ENCODE results near the gene LPGAT1.

Gene LPGAT1

DNA sequence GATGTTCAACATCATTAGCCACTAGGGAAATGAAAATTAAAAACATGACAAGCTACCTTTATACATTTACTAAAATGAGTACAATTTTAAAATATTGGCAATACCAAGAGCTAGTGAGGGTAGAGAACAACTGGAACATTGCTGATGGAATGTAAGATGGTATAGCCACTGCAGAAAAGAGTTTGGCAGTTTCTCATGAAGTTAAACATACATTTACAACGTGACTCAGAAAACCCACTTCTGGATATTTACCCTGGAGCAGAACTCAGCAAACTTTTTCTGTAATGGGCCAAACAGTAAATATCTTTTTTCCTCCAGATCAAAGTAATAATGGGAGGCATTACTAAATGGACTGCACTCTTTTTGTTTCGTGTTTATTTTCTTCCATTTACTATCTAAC, 22.1 kb downstream of the LPGAT1 start:
- H3K4me3 ChIP-seq (ENCODE audit: low read depth, low read length), result no peak overlapping the region
- no peaks in the 10 kb centered on the region for H3K27me3 ChIP-seq (replicated peaks)
- in situ Hi-C loops (cut with HindIII; ENCODE audit: low pct_ligation_motif_present, low sequenced_read_pairs), result no loop called here
- DNase-seq, result no peak
- H3K36me3 ChIP-seq (replicated peaks), result no peaks in the 10 kb centered on the region
- TF ChIP-seq, protein P1, sequence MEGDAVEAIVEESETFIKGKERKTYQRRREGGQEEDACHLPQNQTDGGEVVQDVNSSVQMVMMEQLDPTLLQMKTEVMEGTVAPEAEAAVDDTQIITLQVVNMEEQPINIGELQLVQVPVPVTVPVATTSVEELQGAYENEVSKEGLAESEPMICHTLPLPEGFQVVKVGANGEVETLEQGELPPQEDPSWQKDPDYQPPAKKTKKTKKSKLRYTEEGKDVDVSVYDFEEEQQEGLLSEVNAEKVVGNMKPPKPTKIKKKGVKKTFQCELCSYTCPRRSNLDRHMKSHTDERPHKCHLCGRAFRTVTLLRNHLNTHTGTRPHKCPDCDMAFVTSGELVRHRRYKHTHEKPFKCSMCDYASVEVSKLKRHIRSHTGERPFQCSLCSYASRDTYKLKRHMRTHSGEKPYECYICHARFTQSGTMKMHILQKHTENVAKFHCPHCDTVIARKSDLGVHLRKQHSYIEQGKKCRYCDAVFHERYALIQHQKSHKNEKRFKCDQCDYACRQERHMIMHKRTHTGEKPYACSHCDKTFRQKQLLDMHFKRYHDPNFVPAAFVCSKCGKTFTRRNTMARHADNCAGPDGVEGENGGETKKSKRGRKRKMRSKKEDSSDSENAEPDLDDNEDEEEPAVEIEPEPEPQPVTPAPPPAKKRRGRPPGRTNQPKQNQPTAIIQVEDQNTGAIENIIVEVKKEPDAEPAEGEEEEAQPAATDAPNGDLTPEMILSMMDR (IDR thresholded peaks at IDR 0.05; ENCODE audit: low read depth, low read length, missing control alignments), result no peak
- no peak overlapping the region for H3K27ac ChIP-seq

DNA sequence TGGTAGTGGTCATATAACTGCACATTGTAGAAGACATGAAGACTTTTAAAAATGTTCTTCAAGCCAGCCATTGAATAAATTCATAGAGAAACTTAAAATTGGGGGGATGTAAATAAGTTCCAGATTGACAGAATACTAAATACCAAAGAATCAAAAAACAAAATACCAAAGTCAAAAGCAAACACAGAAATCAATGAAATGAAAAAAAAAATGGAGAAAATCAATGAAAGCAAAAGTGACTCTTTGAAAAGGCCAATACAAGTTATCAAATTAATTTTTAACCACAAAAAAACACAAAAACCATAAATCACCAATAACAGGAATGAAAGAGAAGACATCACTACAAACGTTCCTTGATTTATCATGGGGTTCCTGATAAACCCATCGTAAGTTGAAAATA, 25.6 kb downstream of the LPGAT1 start:
- Histone ChIP-seq H3K27me3 (replicated peaks) (no peaks in the 10 kb centered on the region), H3K36me3 (replicated peaks) (no peaks in the 10 kb centered on the region), H3K27ac (no peak overlapping the region), H3K4me3 (ENCODE audit: low read depth, low read length) (no peak overlapping the region)
- TF ChIP-seq, protein P1 (IDR thresholded peaks at IDR 0.05; ENCODE audit: low read depth, low read length, missing control alignments), result no peak
- in situ Hi-C loops (cut with HindIII; ENCODE audit: low pct_ligation_motif_present, low sequenced_read_pairs), result no loop called here
- DNase-seq, result no peak

DNA sequence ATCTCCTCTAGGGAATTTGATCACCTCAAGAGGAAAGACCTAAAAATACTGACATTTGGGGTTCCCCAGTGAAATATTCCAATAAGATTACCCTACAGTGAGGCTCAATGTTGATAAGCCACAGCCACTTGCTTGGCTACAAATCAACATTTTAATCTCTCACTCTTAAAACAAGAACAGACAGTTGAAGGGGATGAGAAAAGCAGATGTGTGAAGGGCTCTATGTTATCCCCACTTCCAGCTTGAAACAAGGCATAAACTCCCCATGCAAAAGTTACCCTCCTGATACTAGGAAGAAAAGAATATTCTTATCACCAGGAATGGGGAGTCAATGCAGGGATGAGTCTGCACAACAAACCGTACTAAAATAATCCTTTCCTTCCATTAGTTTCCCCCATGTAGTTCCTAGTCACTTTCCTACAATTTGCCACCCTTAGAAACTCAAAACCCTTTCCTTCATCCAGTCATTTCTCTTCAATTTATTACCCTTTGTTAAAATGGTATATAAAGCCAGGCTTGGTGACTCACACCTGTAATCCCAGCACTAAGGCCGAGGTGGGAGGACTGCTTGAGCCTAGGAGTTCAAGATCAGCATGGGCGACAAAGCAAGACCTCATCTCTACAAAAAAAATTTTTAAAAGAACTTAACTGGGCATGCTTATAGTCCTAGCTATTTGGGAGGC, 29.5 kb downstream of the LPGAT1 start:
- TF ChIP-seq, protein P1 (IDR thresholded peaks at IDR 0.05; ENCODE audit: low read depth, low read length, missing control alignments), result no peak
- in situ Hi-C loops (cut with HindIII; ENCODE audit: low pct_ligation_motif_present, low sequenced_read_pairs), result no loop called here
- Histone ChIP-seq H3K36me3 (replicated peaks) (no peaks in the 10 kb centered on the region), H3K27me3 (replicated peaks) (no peaks in the 10 kb centered on the region), H3K27ac (no peak overlapping the region), H3K4me3 (ENCODE audit: low read depth, low read length) (no peak overlapping the region)
- no peak for DNase-seq

DNA sequence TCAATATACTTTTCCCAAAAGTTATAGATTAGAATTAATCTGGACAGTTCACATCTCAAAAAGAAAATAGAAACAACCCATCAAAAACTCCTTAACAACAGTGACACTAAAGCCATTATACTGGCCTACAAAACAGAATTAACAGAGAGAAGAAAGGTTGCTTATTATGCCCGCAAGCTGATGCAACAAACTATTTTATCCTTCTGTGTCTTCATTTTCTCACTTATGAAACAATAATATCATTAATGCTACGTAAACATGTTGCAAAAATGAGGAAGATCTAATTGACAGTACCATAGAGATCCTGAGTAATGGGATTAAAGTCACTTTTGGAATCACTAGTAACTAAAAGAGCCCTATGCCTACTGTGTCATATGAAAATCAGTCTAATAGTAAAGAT, 32.6 kb downstream of the LPGAT1 start:
- no peaks in the 10 kb centered on the region for H3K27me3 ChIP-seq (replicated peaks)
- H3K27ac ChIP-seq, result no peak overlapping the region
- TF ChIP-seq, protein P1 (IDR thresholded peaks at IDR 0.05; ENCODE audit: low read depth, low read length, missing control alignments), result no peak
- H3K4me3 ChIP-seq (ENCODE audit: low read depth, low read length), result no peak overlapping the region
- no peak for DNase-seq
- no peaks in the 10 kb centered on the region for H3K36me3 ChIP-seq (replicated peaks)
- in situ Hi-C loops (cut with HindIII; ENCODE audit: low pct_ligation_motif_present, low sequenced_read_pairs), result no loop called here

DNA sequence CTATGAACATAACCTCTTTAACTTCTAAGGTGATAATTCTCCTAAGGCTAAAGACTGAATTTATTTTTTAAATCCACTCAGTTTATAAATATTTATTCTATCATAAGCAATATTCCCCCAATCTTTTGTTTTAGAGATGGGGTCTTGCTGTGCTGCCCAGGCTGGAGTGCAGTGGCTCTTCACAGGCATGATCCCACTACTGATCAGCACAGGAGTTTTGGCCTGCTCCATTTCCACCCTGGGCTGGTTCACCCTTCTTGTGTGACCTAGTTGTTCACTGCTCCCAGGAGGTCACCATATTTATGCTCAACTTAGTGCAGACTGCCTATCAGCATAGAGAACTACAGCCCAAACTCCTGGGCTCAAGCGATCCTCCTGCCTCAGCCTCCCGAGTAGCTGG, 38.6 kb downstream of the LPGAT1 start:
- TF ChIP-seq, protein P1 (IDR thresholded peaks at IDR 0.05; ENCODE audit: low read depth, low read length, missing control alignments), result no peak
- no peak overlapping the region for H3K4me3 ChIP-seq (ENCODE audit: low read depth, low read length)
- H3K36me3 ChIP-seq (replicated peaks), result no peaks in the 10 kb centered on the region
- in situ Hi-C loops (cut with HindIII; ENCODE audit: low pct_ligation_motif_present, low sequenced_read_pairs), result no loop called here
- no peaks in the 10 kb centered on the region for H3K27me3 ChIP-seq (replicated peaks)
- H3K27ac ChIP-seq, result no peak overlapping the region
- no peak for DNase-seq
